ENCODE results near the gene DEGS2.
"Not testable (repeated sequence)": the region's sequence is repeated elsewhere in the genome, so short reads cannot be mapped to it uniquely, and the experiment has no call there.

Gene DEGS2

DNA sequence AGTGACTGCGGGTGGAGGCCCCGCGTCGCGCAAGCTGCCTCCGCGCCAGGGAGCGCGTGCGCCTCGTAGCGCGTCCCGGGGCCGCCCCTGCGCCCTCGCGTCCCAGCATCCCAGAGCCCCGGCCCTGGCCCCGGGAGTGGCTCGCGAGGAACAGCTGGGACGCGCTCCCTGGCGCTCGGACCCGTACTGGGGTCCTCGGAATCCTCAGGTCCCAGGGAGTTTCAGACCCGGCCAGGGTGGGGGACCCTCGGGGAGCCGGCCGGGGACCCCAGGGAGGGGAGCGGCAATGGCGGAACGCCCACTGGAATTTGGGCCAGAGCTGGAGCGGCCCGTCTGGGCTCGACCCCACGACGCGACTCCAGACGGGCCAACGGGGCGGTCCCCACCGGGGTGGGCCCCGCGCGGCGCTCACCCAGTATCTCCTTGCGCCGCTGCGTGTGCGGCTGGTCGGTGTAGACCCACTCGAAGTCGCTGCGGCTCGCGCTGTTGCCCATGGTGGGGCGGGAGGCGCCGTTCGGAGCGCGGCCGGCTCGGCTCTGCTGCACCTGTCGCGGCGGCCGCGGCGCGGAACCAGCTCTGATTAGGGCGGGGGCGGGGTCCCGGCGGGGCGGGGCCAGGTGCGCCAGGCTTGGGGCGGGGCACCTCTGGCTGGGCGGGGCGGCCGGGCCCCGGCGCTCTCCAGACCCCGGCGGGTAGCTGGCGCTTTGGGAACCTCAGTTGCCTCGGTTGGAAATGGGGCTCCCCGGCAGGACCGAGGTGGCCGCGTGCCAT, at the start of gene DEGS2:
TSS of gene DEGS2 (minus strand) at position 552 of the 771 bp plus-strand sequence. CDS start at position 494, 58 bp downstream.
- no peak for DNase-seq (ENCODE audit: extremely low read depth, low read depth)
- TF ChIP-seq, protein P1, sequence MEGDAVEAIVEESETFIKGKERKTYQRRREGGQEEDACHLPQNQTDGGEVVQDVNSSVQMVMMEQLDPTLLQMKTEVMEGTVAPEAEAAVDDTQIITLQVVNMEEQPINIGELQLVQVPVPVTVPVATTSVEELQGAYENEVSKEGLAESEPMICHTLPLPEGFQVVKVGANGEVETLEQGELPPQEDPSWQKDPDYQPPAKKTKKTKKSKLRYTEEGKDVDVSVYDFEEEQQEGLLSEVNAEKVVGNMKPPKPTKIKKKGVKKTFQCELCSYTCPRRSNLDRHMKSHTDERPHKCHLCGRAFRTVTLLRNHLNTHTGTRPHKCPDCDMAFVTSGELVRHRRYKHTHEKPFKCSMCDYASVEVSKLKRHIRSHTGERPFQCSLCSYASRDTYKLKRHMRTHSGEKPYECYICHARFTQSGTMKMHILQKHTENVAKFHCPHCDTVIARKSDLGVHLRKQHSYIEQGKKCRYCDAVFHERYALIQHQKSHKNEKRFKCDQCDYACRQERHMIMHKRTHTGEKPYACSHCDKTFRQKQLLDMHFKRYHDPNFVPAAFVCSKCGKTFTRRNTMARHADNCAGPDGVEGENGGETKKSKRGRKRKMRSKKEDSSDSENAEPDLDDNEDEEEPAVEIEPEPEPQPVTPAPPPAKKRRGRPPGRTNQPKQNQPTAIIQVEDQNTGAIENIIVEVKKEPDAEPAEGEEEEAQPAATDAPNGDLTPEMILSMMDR (IDR thresholded peaks at IDR 0.05; ENCODE audit: low read depth, low read length): no peak

- DNase-seq (ENCODE audit: extremely low read depth, low read depth): not testable (repeated sequence)
Measured at GRCh38 chr14:100208136-100208535, 48.7 kb upstream of the DEGS2 start.

- DNase-seq (ENCODE audit: extremely low read depth, low read depth): not testable (repeated sequence)
Measured at GRCh38 chr14:100207588-100207987, 48.1 kb upstream of the DEGS2 start.

GRCh38 chr14:100204835-100205167, 45.4 kb upstream of the DEGS2 start:
- not testable (repeated sequence) for DNase-seq (ENCODE audit: extremely low read depth, low read depth)

DNA sequence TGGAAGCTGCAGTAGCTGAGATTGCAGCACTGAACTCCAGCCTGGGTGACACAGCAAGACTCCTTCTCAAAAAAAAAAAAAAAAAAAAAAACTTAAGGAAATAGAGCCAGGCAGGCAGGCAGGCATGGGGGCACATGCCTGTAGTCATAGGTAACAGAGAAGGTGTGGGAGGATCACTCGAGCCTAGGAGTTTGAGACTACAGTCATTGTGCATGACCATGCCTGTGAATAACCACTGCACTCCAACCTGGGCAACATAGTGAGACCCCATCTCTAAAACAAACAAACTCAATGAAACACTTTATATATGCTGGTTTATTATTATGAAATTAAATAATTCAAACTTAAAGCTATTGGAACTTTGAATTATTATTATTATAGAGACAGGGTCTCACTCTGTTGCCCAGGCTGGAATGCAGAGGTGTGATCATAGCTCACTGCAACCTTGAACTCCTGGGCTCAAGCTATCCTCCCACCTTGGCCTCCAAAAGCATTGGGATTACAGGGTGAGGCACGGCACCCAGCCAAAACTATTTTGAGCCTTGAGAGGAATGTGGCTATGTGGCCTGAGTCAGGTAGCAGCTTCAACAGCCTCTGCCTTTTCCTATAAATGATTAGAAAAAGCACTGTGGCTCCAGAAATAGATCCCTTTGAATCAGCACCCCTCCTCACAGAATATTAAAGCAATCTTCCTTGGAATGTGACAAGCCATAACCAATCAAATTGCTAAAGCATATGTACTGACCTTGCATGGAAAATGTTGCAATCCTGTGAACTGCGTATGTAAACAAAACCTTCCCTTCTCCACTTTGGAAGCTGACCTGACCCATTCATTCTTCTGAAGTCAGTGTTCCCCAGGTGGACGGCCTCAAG, 44.8 kb upstream of the DEGS2 start:
- TF ChIP-seq, protein P1 (IDR thresholded peaks at IDR 0.05; ENCODE audit: low read depth, low read length): no peak
- no peak for DNase-seq (ENCODE audit: extremely low read depth, low read depth)

DNA sequence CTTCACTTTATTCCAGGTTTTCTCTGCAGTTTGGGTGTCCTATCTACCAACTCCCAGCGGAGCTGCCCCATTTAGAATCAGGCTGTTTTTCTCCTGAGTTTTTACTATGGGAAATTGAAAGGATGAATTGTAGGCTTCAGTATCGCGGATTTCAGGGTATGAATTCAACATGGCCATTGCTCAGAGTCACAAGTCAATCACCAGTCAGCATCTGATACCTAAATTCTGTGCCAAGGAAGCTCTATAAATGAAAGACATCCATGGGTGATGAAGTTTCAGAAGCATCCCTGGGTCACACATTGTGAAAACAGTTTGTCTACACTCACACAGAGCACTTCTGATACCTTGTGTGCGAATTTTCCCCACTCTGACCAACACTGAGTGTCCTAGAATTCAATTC, 43.7 kb upstream of the DEGS2 start:
- no peak for DNase-seq (ENCODE audit: extremely low read depth, low read depth)
- TF ChIP-seq, protein P1 (IDR thresholded peaks at IDR 0.05; ENCODE audit: low read depth, low read length): no peak

GRCh38 chr14:100202712-100203111, 43.3 kb upstream of the DEGS2 start:
- DNase-seq (ENCODE audit: extremely low read depth, low read depth): no peak
- TF ChIP-seq, protein P1 (IDR thresholded peaks at IDR 0.05; ENCODE audit: low read depth, low read length): no peak

GRCh38 chr14:100201701-100202100, 42.3 kb upstream of the DEGS2 start:
- TF ChIP-seq, protein P1 (IDR thresholded peaks at IDR 0.05; ENCODE audit: low read depth, low read length): no peak
- no peak for DNase-seq (ENCODE audit: extremely low read depth, low read depth)

Measured in AG09319 (cell line).